RWPE2 (cell line): ENCODE results near the gene CNTNAP2.

ENCODE experiments used
- ATAC-seq: fragments of 200-7000 bp; cut with Tn5 transposase; 3 replicates; pipeline ENCODE4 v1.9.1; 2021; ENCODE audit warnings: low read depth
- DNase-seq: peaks from one replicate; pipeline ENCODE4 v3.0.0-alpha.2; 2020; ENCODE audit warnings: low spot score
- H3K27ac ChIP-seq: fragments of 450-650 bp; 2 replicates; pipeline ENCODE4 v1.5.1; 2017; ENCODE audit warnings: mild to moderate bottlenecking; ENCODE audit not compliant: poor library complexity, severe bottlenecking
- H3K27me3 ChIP-seq: fragments of 250-450 bp; sonication (Bioruptor Pico); 2 replicates; pipeline ENCODE4 v1.5.1; 2021; ENCODE audit warnings: mild to moderate bottlenecking, moderate library complexity; ENCODE audit not compliant: insufficient read depth, poor library complexity, severe bottlenecking
- H3K36me3 ChIP-seq: fragments of 250-450 bp; sonication (Bioruptor Pico); 2 replicates; pipeline ENCODE4 v1.5.1; 2020; ENCODE audit warnings: low read depth, mild to moderate bottlenecking, moderate library complexity
- H3K4me1 ChIP-seq: fragments of 250-450 bp; sonication (Bioruptor Pico); 2 replicates; pipeline ENCODE4 v1.5.1; 2021; ENCODE audit warnings: mild to moderate bottlenecking, moderate library complexity; ENCODE audit not compliant: insufficient read depth, poor library complexity, severe bottlenecking
- H3K4me3 ChIP-seq: fragments of 250-450 bp; sonication (Bioruptor Pico); 2 replicates; pipeline ENCODE4 v1.5.1; 2021; ENCODE audit warnings: mild to moderate bottlenecking, moderate library complexity; ENCODE audit not compliant: severe bottlenecking
- H3K9me3 ChIP-seq: fragments of 250-450 bp; sonication (Bioruptor Pico); 2 replicates; pipeline ENCODE4 v1.5.1; 2021; ENCODE audit warnings: mild to moderate bottlenecking, moderate library complexity; ENCODE audit not compliant: severe bottlenecking
- TF ChIP-seq, protein P1 (sequence below): fragments of 450-650 bp; IDR thresholded peaks from one replicate; pipeline ENCODE4 v1.5.1; 2017; ENCODE audit warnings: mild to moderate bottlenecking, moderate library complexity; ENCODE audit not compliant: poor library complexity, severe bottlenecking

The CNTNAP2 gene

GRCh38 chr7:148382596-148382995, 2266.0 kb downstream of the CNTNAP2 start:
- H3K36me3 ChIP-seq: no peaks in the 10 kb centered on the region
- ATAC-seq (no peak), DNase-seq (no peak)
- no peak overlapping the region for H3K4me3 ChIP-seq
- no peaks in the 10 kb centered on the region for H3K4me1 ChIP-seq
- no peak overlapping the region for H3K27ac ChIP-seq
- TF ChIP-seq, protein P1, sequence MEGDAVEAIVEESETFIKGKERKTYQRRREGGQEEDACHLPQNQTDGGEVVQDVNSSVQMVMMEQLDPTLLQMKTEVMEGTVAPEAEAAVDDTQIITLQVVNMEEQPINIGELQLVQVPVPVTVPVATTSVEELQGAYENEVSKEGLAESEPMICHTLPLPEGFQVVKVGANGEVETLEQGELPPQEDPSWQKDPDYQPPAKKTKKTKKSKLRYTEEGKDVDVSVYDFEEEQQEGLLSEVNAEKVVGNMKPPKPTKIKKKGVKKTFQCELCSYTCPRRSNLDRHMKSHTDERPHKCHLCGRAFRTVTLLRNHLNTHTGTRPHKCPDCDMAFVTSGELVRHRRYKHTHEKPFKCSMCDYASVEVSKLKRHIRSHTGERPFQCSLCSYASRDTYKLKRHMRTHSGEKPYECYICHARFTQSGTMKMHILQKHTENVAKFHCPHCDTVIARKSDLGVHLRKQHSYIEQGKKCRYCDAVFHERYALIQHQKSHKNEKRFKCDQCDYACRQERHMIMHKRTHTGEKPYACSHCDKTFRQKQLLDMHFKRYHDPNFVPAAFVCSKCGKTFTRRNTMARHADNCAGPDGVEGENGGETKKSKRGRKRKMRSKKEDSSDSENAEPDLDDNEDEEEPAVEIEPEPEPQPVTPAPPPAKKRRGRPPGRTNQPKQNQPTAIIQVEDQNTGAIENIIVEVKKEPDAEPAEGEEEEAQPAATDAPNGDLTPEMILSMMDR: no peak
- no peaks in the 10 kb centered on the region for H3K27me3 ChIP-seq
- H3K9me3 ChIP-seq: no peaks in the 10 kb centered on the region

- TF ChIP-seq, protein P1: no peak
- no peak for DNase-seq
- Histone ChIP-seq H3K4me3 (no peak overlapping the region), H3K27ac (no peak overlapping the region), H3K27me3 (no peaks in the 10 kb centered on the region), H3K36me3 (no peaks in the 10 kb centered on the region), H3K4me1 (no peaks in the 10 kb centered on the region), H3K9me3 (no peaks in the 10 kb centered on the region)
- ATAC-seq: no peak
Observed at GRCh38 chr7:148383651-148384050, 2267.1 kb downstream of the CNTNAP2 start.

DNA sequence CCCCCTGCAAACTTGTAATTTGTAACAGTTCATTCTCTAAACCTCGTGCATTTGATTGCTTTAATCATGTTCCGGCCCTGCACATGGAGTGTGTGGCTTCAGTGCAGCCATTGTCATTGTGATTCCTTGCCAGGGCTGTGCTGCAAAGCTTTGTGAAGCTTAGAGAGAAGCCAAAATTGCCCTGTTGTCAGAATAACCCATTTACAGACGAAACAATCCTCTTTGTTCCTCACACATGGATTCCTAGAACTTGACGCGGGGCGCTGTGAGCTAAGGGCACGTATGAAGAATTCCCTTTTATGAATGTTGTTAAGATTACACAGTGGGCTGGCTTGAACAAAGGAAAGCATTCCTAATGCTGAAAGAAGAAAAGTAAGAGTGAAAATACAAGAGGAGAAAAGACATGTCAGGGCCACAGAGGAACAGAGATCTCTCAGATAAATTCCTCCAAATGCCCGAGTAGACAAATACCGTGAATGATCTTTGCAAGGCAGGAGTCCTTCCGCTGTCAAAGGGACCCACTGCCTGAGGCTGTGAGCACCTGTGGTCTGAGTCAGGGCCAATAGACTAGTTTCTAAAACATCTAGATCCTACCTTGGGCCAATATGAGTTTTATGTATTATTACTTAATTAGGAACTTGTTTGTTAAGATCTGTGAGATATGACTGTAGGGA, 2268.5 kb downstream of the CNTNAP2 start:
- Histone ChIP-seq H3K4me3 (no peak overlapping the region), H3K4me1 (no peaks in the 10 kb centered on the region), H3K27ac (no peak overlapping the region), H3K36me3 (no peaks in the 10 kb centered on the region), H3K9me3 (no peaks in the 10 kb centered on the region), H3K27me3 (no peaks in the 10 kb centered on the region)
- no peak for DNase-seq
- TF ChIP-seq, protein P1: no peak
- ATAC-seq: no peak

DNA sequence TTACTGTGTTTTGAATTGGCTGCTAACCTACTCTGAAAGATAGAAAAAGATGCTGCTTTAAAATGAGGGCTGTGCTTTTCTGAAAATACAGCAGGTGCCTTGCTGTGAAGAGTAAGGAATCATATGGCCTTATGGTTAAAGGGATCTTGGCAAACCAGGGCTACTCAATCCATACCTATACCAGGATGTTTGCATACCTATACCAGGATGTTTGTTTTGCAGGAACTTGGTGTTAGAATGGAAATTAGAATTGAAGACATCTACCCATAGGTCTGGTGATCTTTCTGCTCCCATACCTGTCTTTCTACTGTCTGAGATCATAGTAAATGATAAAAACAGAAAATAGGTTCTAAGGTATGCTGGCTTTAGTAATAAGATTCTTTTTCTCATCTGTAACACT, 2273.8 kb downstream of the CNTNAP2 start:
- no peaks in the 10 kb centered on the region for H3K4me1 ChIP-seq
- H3K36me3 ChIP-seq: no peaks in the 10 kb centered on the region
- no peaks in the 10 kb centered on the region for H3K27me3 ChIP-seq
- ATAC-seq (no peak), DNase-seq (no peak)
- no peaks in the 10 kb centered on the region for H3K9me3 ChIP-seq
- H3K4me3 ChIP-seq: no peak overlapping the region
- no peak overlapping the region for H3K27ac ChIP-seq
- TF ChIP-seq, protein P1: no peak

DNA sequence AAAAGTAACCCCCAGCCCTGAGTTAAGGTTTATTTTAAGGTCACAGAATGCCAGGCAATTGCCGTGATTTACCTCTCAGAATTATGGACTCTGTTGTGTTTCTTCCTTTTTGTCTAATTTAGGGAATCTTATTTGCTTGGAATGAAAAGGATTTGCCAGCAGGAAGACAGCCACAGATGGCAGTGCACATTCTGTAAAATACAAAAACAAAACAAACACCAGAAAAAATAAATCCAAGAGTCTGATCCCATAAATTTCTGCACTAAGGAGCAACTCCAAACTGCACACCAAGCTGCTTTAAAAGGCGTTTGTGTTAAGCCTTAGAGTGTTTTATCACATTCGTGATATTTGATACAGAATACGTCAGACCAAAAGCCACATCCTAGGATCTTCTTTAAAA, 2275.0 kb downstream of the CNTNAP2 start:
- TF ChIP-seq, protein P1: no peak
- ATAC-seq (no peak), DNase-seq (no peak)
- Histone ChIP-seq H3K27ac (no peak overlapping the region), H3K36me3 (no peaks in the 10 kb centered on the region), H3K4me3 (no peak overlapping the region), H3K4me1 (no peaks in the 10 kb centered on the region), H3K27me3 (no peaks in the 10 kb centered on the region), H3K9me3 (no peaks in the 10 kb centered on the region)
